Naive thymus-derived CD8-positive, alpha-beta T cell (primary cell): Measurements from ENCODE around the gene RFC3. TPM values are rescaled to one million over a fixed set of nuclear protein-coding genes. Genes with fewer than 3 reads are reported as not detected.

Source experiments
- ATAC-seq, 2 donors: fragments of 150-1000 bp; cut with Tn5 transposase in 1 of 2; sonication (Bioruptor Pico), chemical (Tn5 transposase) in 1 of 2; 1 replicate in 1 of 2; 2 replicates in 1 of 2; pipeline ENCODE4 v1.10.0; 2021; ENCODE audit warnings: mild to moderate bottlenecking in 2 of 2, moderate library complexity in 2 of 2
- POLR2A ChIA-PET: fragments of 350-600 bp; sonication (Branson Sonifier 250); formaldehyde crosslinking; loops from one replicate; lab custom pipeline; 2021; ENCODE audit warnings: antibody characterized with exemption; lab: Charles Lee
- DNase-seq, 10 donors: peaks; one replicate each; pipeline versions ENCODE4 v3.0.0 to v3.0.0-alpha.2; 2020 to 2022
- H3K27ac Mint-ChIP-seq, 10 donors: one replicate each; pipeline ENCODE4 v1.8.0; 2020 to 2022; ENCODE audit warnings: mild to moderate bottlenecking in 10 of 10, mixed read lengths in 10 of 10, moderate library complexity in 4 of 10, inconsistent platforms in 1 of 10
- H3K27me3 Mint-ChIP-seq, 5 donors: one replicate each; pipeline ENCODE4 v1.8.0; 2021 to 2022; ENCODE audit warnings: mixed read lengths in 5 of 5
- H3K36me3 Mint-ChIP-seq, 3 donors: one replicate each; pipeline ENCODE4 v1.8.0; 2020 to 2022; ENCODE audit warnings: mixed read lengths in 3 of 3, mild to moderate bottlenecking in 2 of 3, inconsistent platforms in 1 of 3
- H3K4me1 Mint-ChIP-seq, 4 donors: one replicate each; pipeline ENCODE4 v1.8.0; 2021 to 2022; ENCODE audit warnings: mixed read lengths in 4 of 4
- H3K4me3 Mint-ChIP-seq, 10 donors: one replicate each; pipeline ENCODE4 v1.8.0; 2020 to 2022; ENCODE audit warnings: mild to moderate bottlenecking in 10 of 10, mixed read lengths in 10 of 10, moderate library complexity in 6 of 10, inconsistent platforms in 1 of 10
- H3K9me3 Mint-ChIP-seq, 9 donors: one replicate each; pipeline ENCODE4 v1.8.0; 2020 to 2022; ENCODE audit warnings: mixed read lengths in 9 of 9, mild to moderate bottlenecking in 3 of 9, inconsistent platforms in 1 of 9, moderate library complexity in 1 of 9
- polyA plus RNA-seq, 3 donors: library from polyadenylated mRNA; unstranded; fragments of 300-500 nt; fragmentation: Illumina TruSeq; gene quantifications; one replicate each; pipeline ENCODE4 v1.2.3, GENCODE V29; 2021
- total RNA-seq, 8 experiments: library from RNA in 2 of 8; stranded (reverse) in 2 of 8; gene quantifications; one replicate each; pipeline ENCODE4 v1.2.3 and lab custom pipeline; 2021 to 2026

Gene RFC3
- total and polyA plus RNA-seq, 5 experiments from 2014 or later, result 4.3 to 6.8 (median 5.0) TPM

- POLR2A ChIA-PET, result no interaction called here
- H3K9me3 Mint-ChIP-seq, result peaks cover 0 to 13% (median 0%) of the 10 kb centered on the region in 9 donors
- no peak overlapping the region for H3K27ac Mint-ChIP-seq
- ATAC-seq (no peak), DNase-seq (no peak)
- H3K36me3 Mint-ChIP-seq, result peaks cover 13 to 36% (median 20%) of the 10 kb centered on the region in 3 donors
- no peak overlapping the region for H3K4me3 Mint-ChIP-seq
- no peaks in the 10 kb centered on the region for H3K27me3 Mint-ChIP-seq
- H3K4me1 Mint-ChIP-seq, result no peaks in the 10 kb centered on the region
Observed at GRCh38 chr13:33849211-33849610, 31.3 kb downstream of the RFC3 start.

- Mint-ChIP-seq H3K27me3 (no peaks in the 10 kb centered on the region), H3K9me3 (peaks cover 0 to 15% (median 0%) of the 10 kb centered on the region in 9 donors), H3K4me1 (no peaks in the 10 kb centered on the region), H3K36me3 (peaks cover 0 to 14% (median 0%) of the 10 kb centered on the region in 3 donors), H3K4me3 (no peak overlapping the region), H3K27ac (no peak overlapping the region)
- POLR2A ChIA-PET, result no interaction called here
- ATAC-seq (no peak), DNase-seq (no peak)
Observed at GRCh38 chr13:33855371-33855895, 37.5 kb downstream of the RFC3 start.

GRCh38 chr13:33859691-33860303 is 41.8 kb downstream of the RFC3 start:
- H3K4me3 Mint-ChIP-seq, result no peak overlapping the region
- no peak for DNase-seq
- POLR2A ChIA-PET, result no interaction called here
- H3K27me3 Mint-ChIP-seq, result no peaks in the 10 kb centered on the region
- peaks cover 0 to 9% (median 0%) of the 10 kb centered on the region in 9 donors for H3K9me3 Mint-ChIP-seq
- no peak overlapping the region for H3K27ac Mint-ChIP-seq
- no peak for ATAC-seq
- peaks cover 0 to 6% (median 0%) of the 10 kb centered on the region in 3 donors for H3K36me3 Mint-ChIP-seq
- no peaks in the 10 kb centered on the region for H3K4me1 Mint-ChIP-seq

- Mint-ChIP-seq H3K4me3 (no peak overlapping the region), H3K27me3 (no peaks in the 10 kb centered on the region), H3K27ac (no peak overlapping the region), H3K4me1 (no peaks in the 10 kb centered on the region), H3K9me3 (peaks cover 0 to 5% (median 0%) of the 10 kb centered on the region in 9 donors), H3K36me3 (peaks cover 0 to 5% (median 0%) of the 10 kb centered on the region in 3 donors)
- ATAC-seq (no peak), DNase-seq (no peak)
- POLR2A ChIA-PET, result no interaction called here
Observed at GRCh38 chr13:33860526-33860925, 42.6 kb downstream of the RFC3 start.

- POLR2A ChIA-PET, result no interaction called here
- DNase-seq (no peak), ATAC-seq (no peak)
- Mint-ChIP-seq H3K27ac (no peak overlapping the region), H3K4me1 (peaks cover 0 to 2% (median 0%) of the 10 kb centered on the region in 4 donors), H3K4me3 (no peak overlapping the region), H3K27me3 (no peaks in the 10 kb centered on the region), H3K36me3 (no peaks in the 10 kb centered on the region), H3K9me3 (no peaks in the 10 kb centered on the region)
Observed at GRCh38 chr13:33862016-33862415, 44.1 kb downstream of the RFC3 start.

- no peak for DNase-seq
- POLR2A ChIA-PET, result no interaction called here
- no peak for ATAC-seq
- Mint-ChIP-seq H3K27me3 (no peaks in the 10 kb centered on the region), H3K4me3 (no peak overlapping the region), H3K4me1 (peaks cover 0 to 2% (median 0%) of the 10 kb centered on the region in 4 donors), H3K9me3 (no peaks in the 10 kb centered on the region), H3K27ac (no peak overlapping the region), H3K36me3 (peaks cover 0 to 5% (median 0%) of the 10 kb centered on the region in 3 donors)
Observed at GRCh38 chr13:33863188-33863789, 45.3 kb downstream of the RFC3 start.

- no peaks in the 10 kb centered on the region for H3K9me3 Mint-ChIP-seq
- H3K36me3 Mint-ChIP-seq, result peaks cover 0 to 5% (median 0%) of the 10 kb centered on the region in 3 donors
- H3K4me1 Mint-ChIP-seq, result peaks cover 0 to 2% (median 0%) of the 10 kb centered on the region in 4 donors
- H3K4me3 Mint-ChIP-seq, result no peak overlapping the region
- ATAC-seq, result no peak
- POLR2A ChIA-PET, result no interaction called here
- H3K27ac Mint-ChIP-seq, result no peak overlapping the region
- no peaks in the 10 kb centered on the region for H3K27me3 Mint-ChIP-seq
- DNase-seq, result no peak
Observed at GRCh38 chr13:33865945-33866344, 48.0 kb downstream of the RFC3 start.

GRCh38 chr13:33867472-33867871 is 49.5 kb downstream of the RFC3 start:
- H3K4me3 Mint-ChIP-seq, result no peak overlapping the region
- no peaks in the 10 kb centered on the region for H3K27me3 Mint-ChIP-seq
- peaks cover 0 to 2% (median 0%) of the 10 kb centered on the region in 4 donors for H3K4me1 Mint-ChIP-seq
- H3K36me3 Mint-ChIP-seq, result peaks cover 0 to 5% (median 0%) of the 10 kb centered on the region in 3 donors
- H3K9me3 Mint-ChIP-seq, result no peaks in the 10 kb centered on the region
- DNase-seq, result no peak
- POLR2A ChIA-PET, result no interaction called here
- no peak overlapping the region for H3K27ac Mint-ChIP-seq
- ATAC-seq, result no peak

- H3K9me3 Mint-ChIP-seq, result no peaks in the 10 kb centered on the region
- H3K4me1 Mint-ChIP-seq, result peaks cover 0 to 2% (median 0%) of the 10 kb centered on the region in 4 donors
Observed at GRCh38 chr13:33868343-33868994, 50.5 kb downstream of the RFC3 start.

GRCh38 chr13:33869005-33869404 is 51.1 kb downstream of the RFC3 start:
- H3K27ac Mint-ChIP-seq, result no peak overlapping the region
- H3K4me1 Mint-ChIP-seq, result peaks cover 0 to 2% (median 0%) of the 10 kb centered on the region in 4 donors
- H3K36me3 Mint-ChIP-seq, result peaks cover 0 to 5% (median 0%) of the 10 kb centered on the region in 3 donors
- POLR2A ChIA-PET, result no interaction called here
- no peaks in the 10 kb centered on the region for H3K9me3 Mint-ChIP-seq
- no peak overlapping the region for H3K4me3 Mint-ChIP-seq
- no peaks in the 10 kb centered on the region for H3K27me3 Mint-ChIP-seq
- no peak for DNase-seq
- ATAC-seq, result no peak

More at GRCh38 chr13:33868343-33868994, 50.5 kb downstream of the RFC3 start:
- POLR2A ChIA-PET, result no interaction called here
- Mint-ChIP-seq H3K4me3 (no peak overlapping the region), H3K27me3 (no peaks in the 10 kb centered on the region), H3K36me3 (peaks cover 0 to 5% (median 0%) of the 10 kb centered on the region in 3 donors), H3K27ac (no peak overlapping the region)
- no peak for DNase-seq
- ATAC-seq, result no peak

GRCh38 chr13:33870046-33870668 is 52.2 kb downstream of the RFC3 start:
- Mint-ChIP-seq H3K4me3 (no peak overlapping the region), H3K27ac (no peak overlapping the region), H3K36me3 (peaks cover 0 to 5% (median 0%) of the 10 kb centered on the region in 3 donors), H3K27me3 (no peaks in the 10 kb centered on the region), H3K9me3 (no peaks in the 10 kb centered on the region), H3K4me1 (peaks cover 0 to 2% (median 0%) of the 10 kb centered on the region in 4 donors)
- DNase-seq (no peak), ATAC-seq (no peak)
- POLR2A ChIA-PET, result no interaction called here

- no peak for DNase-seq
- Mint-ChIP-seq H3K27ac (no peak overlapping the region), H3K27me3 (no peaks in the 10 kb centered on the region), H3K4me1 (no peaks in the 10 kb centered on the region), H3K36me3 (peaks cover 0 to 5% (median 0%) of the 10 kb centered on the region in 3 donors), H3K4me3 (no peak overlapping the region), H3K9me3 (no peaks in the 10 kb centered on the region)
- POLR2A ChIA-PET, result no interaction called here
- ATAC-seq, result no peak
Observed at GRCh38 chr13:33871207-33872004, 53.5 kb downstream of the RFC3 start.
